HCT116 (cell line): ENCODE measurements around the gene HOXB3. TPM values are rescaled to one million over a fixed set of nuclear protein-coding genes. Genes with fewer than 3 reads are reported as not detected.

ENCODE experiments used
- ATAC-seq: fragments of 200-7000 bp; cut with Tn5 transposase; 2 replicates; pipeline ENCODE4 v1.9.1; 2020; ENCODE audit warnings: mild to moderate bottlenecking, moderate library complexity
- BruUV-seq: library from RNA; stranded (reverse); fragments of 400-500 nt; replicated peaks from 2 replicates; lab custom pipeline; 2021; lab: Mats Ljungman, UMichigan
- CTCF ChIA-PET: fragments of 300-600 bp; sonication (Branson Sonifier 250); formaldehyde crosslinking; loops from one replicate; lab custom pipeline; 2021; ENCODE audit warnings: antibody characterized with exemption; lab: Charles Lee
- POLR2A ChIA-PET: fragments of 300-600, 350-600 bp; sonication (Branson Sonifier 250); formaldehyde crosslinking; loops from one replicate; lab custom pipeline; 2021; ENCODE audit warnings: antibody characterized with exemption; lab: Charles Lee
- RAD21 ChIA-PET, 2 experiments: fragments of 300-600 bp; sonication (Branson Sonifier 250); formaldehyde crosslinking; loops; one replicate each; lab custom pipeline; 2023; ENCODE audit warnings: low total read pairs in 2 of 2; ENCODE audit not compliant: uncharacterized antibody in 2 of 2, unreplicated experiment in 2 of 2, low non-redundant PET in 1 of 2; lab: Charles Lee
- DNase-seq: peaks from one replicate; pipeline ENCODE4 v3.0.0-alpha.2; 2010; ENCODE audit warnings: low read depth, low spot score
- H2AFZ ChIP-seq: fragments of 200-600 bp; shearing (Covaris generic), sonication (generic); 2 replicates; pipeline ENCODE4 v1.6.1; 2017; ENCODE audit warnings: low read depth, mixed run types, mixed read lengths, antibody characterized with exemption, low read length; ENCODE audit not compliant: poor library complexity, severe bottlenecking
- H3K27ac ChIP-seq: 2 replicates; pipeline ENCODE4 v1.5.1; 2012; ENCODE audit warnings: low read depth, low read length
- H3K27me3 ChIP-seq: fragments of 200-600 bp; sonication (generic); 2 replicates; pipeline ENCODE4 v1.6.1; 2016; ENCODE audit warnings: mixed run types, low read length, mixed read lengths; ENCODE audit not compliant: insufficient read depth
- H3K36me3 ChIP-seq, 2 experiments: fragments of 200-500 bp in 1 of 2; fragments of 200-600 bp in 1 of 2; sonication (Bioruptor generic) in 1 of 2; sonication (generic) in 1 of 2; 2 replicates each; pipeline versions ENCODE4 v1.5.1 to v1.6.1; 2014 to 2016; ENCODE audit warnings: low read length in 2 of 2, inconsistent platforms in 1 of 2, mixed read lengths in 1 of 2, mixed run types in 1 of 2; ENCODE audit not compliant: insufficient read depth in 2 of 2, control insufficient read depth in 1 of 2
- H3K4me1 ChIP-seq, 2 experiments: fragments of 200-600 bp in 1 of 2; sonication (generic) in 1 of 2; 2 replicates each; pipeline versions ENCODE4 v1.5.1 to v1.6.1; 2012 to 2017; ENCODE audit warnings: low read length in 2 of 2, inconsistent platforms in 1 of 2, mild to moderate bottlenecking in 1 of 2, mixed read lengths in 1 of 2, mixed run types in 1 of 2, moderate library complexity in 1 of 2; ENCODE audit not compliant: insufficient read depth in 2 of 2, control insufficient read depth in 1 of 2
- H3K4me2 ChIP-seq: fragments of 200-600 bp; sonication (generic); 2 replicates; pipeline ENCODE4 v1.6.1; 2017; ENCODE audit warnings: mixed run types, low read length, mixed read lengths
- H3K4me3 ChIP-seq, 2 experiments: fragments of 200-600 bp in 1 of 2; sonication (generic) in 1 of 2; replicated peaks in 1 of 2; 2 replicates each; pipeline ENCODE4 v1.5.1; 2011 to 2016; ENCODE audit warnings: low read length in 2 of 2, control low read depth in 1 of 2, low read depth in 1 of 2, mild to moderate bottlenecking in 1 of 2, mixed read lengths in 1 of 2, mixed run types in 1 of 2
- H3K79me2 ChIP-seq: fragments of 200-600 bp; sonication (generic); 2 replicates; pipeline ENCODE4 v1.6.1; 2017; ENCODE audit warnings: mild to moderate bottlenecking, mixed run types, low read length, moderate library complexity, mixed read lengths; ENCODE audit not compliant: insufficient read depth
- H3K9ac ChIP-seq: fragments of 200-600 bp; sonication (generic); 2 replicates; pipeline ENCODE4 v1.6.1; 2016; ENCODE audit warnings: low read length, mixed read lengths
- H3K9me2 ChIP-seq: fragments of 200-600 bp; sonication (generic), shearing (Covaris generic); 2 replicates; pipeline ENCODE4 v1.6.1; 2017; ENCODE audit warnings: mixed run types, mild to moderate bottlenecking, moderate library complexity; ENCODE audit not compliant: insufficient read depth
- H3K9me3 ChIP-seq, 2 experiments: fragments of 200-500 bp in 1 of 2; fragments of 200-600 bp in 1 of 2; sonication (Bioruptor generic) in 1 of 2; sonication (generic) in 1 of 2; 2 replicates each; pipeline ENCODE4 v1.6.1; 2014 to 2017; ENCODE audit warnings: low read length in 2 of 2, mixed read lengths in 2 of 2, inconsistent platforms in 1 of 2, low read depth in 1 of 2, mild to moderate bottlenecking in 1 of 2, mixed run types in 1 of 2, moderate library complexity in 1 of 2; ENCODE audit not compliant: control insufficient read depth in 1 of 2, insufficient read depth in 1 of 2
- H4K20me1 ChIP-seq: fragments of 200-600 bp; sonication (generic), shearing (Covaris generic); 2 replicates; pipeline ENCODE4 v1.6.1; 2017; ENCODE audit warnings: mixed run types, mild to moderate bottlenecking, moderate library complexity; ENCODE audit not compliant: insufficient read depth
- CTCF ChIP-seq, 3 experiments: fragments of 200-600 bp in 1 of 3; sonication (generic) in 1 of 3; IDR thresholded peaks in 2 of 3; conservative IDR thresholded peaks in 1 of 3; 2 replicates each; pipeline ENCODE4 v1.5.1; 2012 to 2017; ENCODE audit warnings: low read depth in 2 of 3, low read length in 2 of 3, antibody characterized with exemption in 1 of 3, borderline replicate concordance in 1 of 3, control low read depth in 1 of 3, mild to moderate bottlenecking in 1 of 3, mixed read lengths in 1 of 3, mixed run types in 1 of 3, moderate library complexity in 1 of 3; ENCODE audit not compliant: insufficient read depth in 1 of 3
- EGR1 ChIP-seq: IDR thresholded peaks from 2 replicates; pipeline ENCODE4 v1.6.1; 2012; ENCODE audit warnings: low read depth
- EZH2phosphoT487 ChIP-seq: fragments of 200-600 bp; IDR thresholded peaks from 2 replicates; pipeline ENCODE4 v1.6.1; 2018; ENCODE audit warnings: antibody characterized with exemption, borderline replicate concordance
- POLR2A ChIP-seq: IDR thresholded peaks from 2 replicates; pipeline ENCODE4 v1.7.0; 2011; ENCODE audit warnings: borderline replicate concordance; ENCODE audit not compliant: insufficient read depth, insufficient read length; ENCODE audit errors: extremely low read depth
- POLR2AphosphoS5 ChIP-seq: IDR thresholded peaks from 2 replicates; pipeline ENCODE4 v1.6.1; 2011; ENCODE audit warnings: mild to moderate bottlenecking, low read depth, low read length, moderate library complexity
- REST ChIP-seq: IDR thresholded peaks from 2 replicates; pipeline ENCODE4 v1.6.1; 2012; ENCODE audit warnings: low read depth
- TCF7L2 ChIP-seq: IDR thresholded peaks from 2 replicates; pipeline ENCODE4 v1.7.0; 2011; ENCODE audit warnings: borderline replicate concordance, inconsistent platforms; ENCODE audit not compliant: insufficient read depth, insufficient read length; ENCODE audit errors: extremely low read depth
- YY1 ChIP-seq: IDR thresholded peaks from 2 replicates; pipeline ENCODE4 v1.6.1; 2011; ENCODE audit warnings: low read length, low read depth, moderate library complexity, mild to moderate bottlenecking; ENCODE audit not compliant: insufficient replicate concordance; ENCODE audit errors: extremely low read depth
- ZBTB33 ChIP-seq: IDR thresholded peaks from 2 replicates; pipeline ENCODE4 v1.6.1; 2011; ENCODE audit warnings: mild to moderate bottlenecking, low read length, moderate library complexity; ENCODE audit not compliant: insufficient replicate concordance; ENCODE audit errors: extremely low read depth
- intact Hi-C: fragments of 100-400 bp; cut with micrococcal nuclease; formaldehyde crosslinking; loops from 2 replicates; pipeline ENCODE4 v1.10.0; 2022
- total RNA-seq: library from RNA; stranded (reverse); gene quantifications from one replicate; pipeline ENCODE4 v1.2.1, GENCODE V29; 2021; ENCODE audit not compliant: unreplicated experiment

Gene HOXB3
- total RNA-seq, 1 experiment from 2014 or later = 19.8 TPM

- H2AFZ ChIP-seq = peak within 1 kb of the TSS; percentile 86
- DNase-seq (no peak), ATAC-seq (peak; percentile 35)
- intact Hi-C loops = no loop called here
- CTCF ChIA-PET = interaction anchor here (0.8 to 1.2 kb wide), 2 partner anchors 67 to 344 kb away, joined by 5 to 6 read pairs; no protein-coding TSS in a partner anchor
- POLR2A ChIA-PET = interaction anchor here (0.5 to 1.6 kb wide), 5 partner anchors 9 to 556 kb away, joined by 3 to 6 read pairs (median 4); partner anchors contain the start of gene NFE2L1
- H3K36me3 ChIP-seq = peaks cover 0 to 4% of the 10 kb centered on the region in 2 experiments; a peak in 1 of 4 replicates
- H3K4me1 ChIP-seq = peaks cover 45 to 69% of the 10 kb centered on the region in 2 experiments
- H3K9me2 ChIP-seq = no peaks in the 10 kb centered on the region
- no peaks in the 10 kb centered on the region for H3K9me3 ChIP-seq
- H4K20me1 ChIP-seq = peaks cover 4% of the 10 kb centered on the region; the same call in 1 of the 2 replicates
- H3K27me3 ChIP-seq = no peaks in the 10 kb centered on the region
- RAD21 ChIA-PET = interaction anchor here (0.7 kb wide), 2 partner anchors 14 to 389 kb away, joined by 3 to 7 read pairs; no protein-coding TSS in a partner anchor
- TF ChIP-seq TCF7L2 = no peak
- TF ChIP-seq ZBTB33 = peak; percentile 1
- TF ChIP-seq CTCF (IDR thresholded peaks at IDR 0.05 in 2 of 3, conservative IDR thresholded peaks at IDR 0.05 in 1 of 3; ENCODE audit: borderline replicate concordance in 1 of 3, insufficient read depth in 1 of 3, low read depth in 2 of 3, low read length in 2 of 3) = 0 out of 6 replicates have a peak, but pooled peaks of 2 of the 3 experiments have one; percentile 8 to 9
- TF ChIP-seq POLR2AphosphoS5 = peak; percentile 98
- peak; percentile 86 for TF ChIP-seq POLR2A
- peak; percentile 71 for TF ChIP-seq YY1
- TF ChIP-seq REST = no peak
- no peak for TF ChIP-seq EGR1
- no peak for TF ChIP-seq EZH2phosphoT487
- peaks cover 75% of the 10 kb centered on the region for H3K79me2 ChIP-seq
- peak within 1 kb of the TSS; percentile 94 for H3K27ac ChIP-seq
- BruUV-seq = TSS peak; percentile 73
- H3K4me2 ChIP-seq = peak within 1 kb of the TSS; percentile 82
- peak within 1 kb of the TSS; percentile 83 for H3K9ac ChIP-seq
- peak within 1 kb of the TSS; percentile 78 to 87 for H3K4me3 ChIP-seq
These were observed 14.8 kb upstream of the HOXB3 start, which contains the start of gene HOXB6 for GRCh38 chr17:48604770-48605329. Gene HOXB6, minus strand, starts transcription at chr17:48604986. Its CDS starts 6,836 bp downstream, at chr17:48598150.
